Effector CD8-positive, alpha-beta T cell (primary cell): ENCODE data around the gene DTX3.
"Not testable (repeated sequence)": the region's sequence is repeated elsewhere in the genome, so short reads cannot be mapped to it uniquely, and the experiment has no call there.

Source experiments
- DNase-seq: peaks from one replicate; lab custom pipeline; 2025; lab: John Stamatoyannopoulos, UW
- total RNA-seq, 4 experiments: gene quantifications; one replicate each; lab custom pipeline; 2026; lab: John Stamatoyannopoulos, UW

DTX3 gene, protein sequence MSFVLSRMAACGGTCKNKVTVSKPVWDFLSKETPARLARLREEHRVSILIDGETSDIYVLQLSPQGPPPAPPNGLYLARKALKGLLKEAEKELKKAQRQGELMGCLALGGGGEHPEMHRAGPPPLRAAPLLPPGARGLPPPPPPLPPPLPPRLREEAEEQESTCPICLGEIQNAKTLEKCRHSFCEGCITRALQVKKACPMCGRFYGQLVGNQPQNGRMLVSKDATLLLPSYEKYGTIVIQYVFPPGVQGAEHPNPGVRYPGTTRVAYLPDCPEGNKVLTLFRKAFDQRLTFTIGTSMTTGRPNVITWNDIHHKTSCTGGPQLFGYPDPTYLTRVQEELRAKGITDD
- total RNA-seq: 34.5 to 46.6 (median 35.5) reads per million in 4 experiments

DNA sequence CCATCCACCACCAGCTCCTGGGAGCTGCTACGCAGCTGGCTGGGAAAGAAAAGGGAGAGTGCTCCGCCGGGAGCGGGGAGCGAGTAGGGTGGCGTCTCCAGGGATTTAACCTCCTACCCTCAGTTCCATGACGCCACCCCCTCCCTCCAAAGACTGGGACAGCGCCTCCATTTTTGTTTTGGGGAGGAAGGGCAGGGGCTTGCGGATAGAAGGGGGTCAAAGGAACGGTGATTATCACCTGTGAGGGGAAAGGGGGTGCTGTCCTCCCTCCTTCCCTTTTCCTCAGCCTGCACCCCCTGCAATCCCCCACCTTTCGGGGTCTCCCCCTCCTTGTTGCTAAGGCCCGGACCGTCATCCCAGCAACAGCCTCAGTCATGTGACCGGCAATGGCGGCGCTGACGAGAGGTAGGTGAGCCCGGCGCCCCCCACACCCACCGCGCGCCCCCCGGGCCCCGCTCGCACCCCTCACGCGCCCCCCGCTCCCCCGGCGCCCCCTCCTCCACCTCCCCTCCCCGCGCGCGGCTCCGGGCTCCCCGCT lies at the start of gene DTX3:
Gene DTX3, plus strand, starts transcription at position 371 of the 538 bp plus-strand sequence. CDS start 1,694 bp downstream, outside the sequence.
- DNase-seq: peak; percentile 21

DNA sequence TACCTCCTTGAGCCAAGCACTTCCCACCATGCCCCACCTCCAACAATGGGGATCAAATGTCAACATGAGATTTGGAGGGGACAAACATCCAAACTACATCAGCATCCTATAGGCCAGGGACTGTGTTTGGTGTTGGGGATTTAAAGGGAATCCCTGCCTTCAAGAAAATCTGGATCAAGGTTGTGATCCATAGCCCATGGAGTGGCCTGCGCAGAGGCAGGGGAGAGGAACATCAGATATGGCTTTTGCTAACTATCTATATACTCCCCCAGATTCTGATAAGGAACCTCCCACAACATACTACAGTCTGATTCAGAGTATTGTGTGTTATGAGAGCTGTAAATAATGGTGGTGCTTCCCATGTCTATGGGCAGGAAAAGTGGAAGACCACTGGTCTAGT lies 49.7 kb upstream of the DTX3 start:
- no peak for DNase-seq

DNA sequence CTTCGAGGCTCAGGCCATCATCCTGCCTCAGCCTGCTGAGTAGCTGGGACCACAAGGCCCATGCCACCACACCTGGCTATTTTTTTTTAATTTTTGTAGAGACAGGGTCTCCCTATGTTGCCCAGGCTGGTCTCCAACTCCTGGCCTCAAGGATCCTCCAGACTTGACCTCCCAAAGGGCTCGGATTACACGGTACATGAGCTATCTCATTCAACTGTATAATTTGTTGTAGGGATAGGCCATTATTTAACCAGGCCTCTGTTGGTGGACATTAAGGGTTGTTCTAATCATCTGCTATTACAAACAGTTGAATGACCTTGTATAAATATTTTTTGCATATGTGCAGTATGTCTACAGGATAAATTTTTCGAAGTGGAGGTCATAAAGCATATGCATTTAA lies 45.8 kb upstream of the DTX3 start:
- no peak for DNase-seq

DNA sequence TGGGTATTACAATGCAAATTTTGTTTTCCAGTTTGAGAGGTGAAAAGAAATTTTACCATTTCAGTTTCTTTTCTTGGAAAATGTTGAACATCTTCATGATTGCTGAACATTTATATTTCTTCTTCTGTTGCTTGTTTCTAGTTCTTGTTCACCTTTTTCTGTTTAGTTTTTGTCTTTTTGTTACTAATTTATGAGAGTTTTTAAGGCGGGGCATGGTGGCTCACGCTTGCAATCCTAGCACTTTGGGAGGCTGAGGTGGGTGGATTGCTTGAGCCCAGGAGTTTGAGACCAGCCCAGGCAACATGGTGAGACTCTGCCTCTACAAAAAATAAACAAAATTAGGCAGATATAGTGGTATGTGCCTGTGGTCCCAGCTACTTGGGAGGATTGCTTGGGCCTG lies 44.1 kb upstream of the DTX3 start:
- no peak for DNase-seq

DNA sequence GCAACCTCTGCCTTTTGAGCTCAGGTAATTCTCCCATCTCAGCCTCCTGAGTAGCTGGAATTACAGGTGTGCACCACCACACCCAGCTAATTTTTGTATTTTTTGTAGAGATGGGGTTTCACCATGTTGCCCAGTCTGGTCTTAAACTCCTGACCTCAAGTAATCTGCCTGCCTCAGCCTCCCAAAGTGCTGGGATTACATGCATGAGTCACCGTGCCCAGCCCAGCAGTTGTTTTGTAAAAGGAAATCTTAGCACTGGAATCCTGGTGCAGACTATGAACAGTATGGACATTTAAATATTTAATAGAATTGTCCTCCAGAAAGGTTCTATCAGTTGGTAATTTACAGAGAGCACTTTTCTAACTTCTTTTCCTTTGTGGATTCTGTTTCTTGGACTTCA lies 43.5 kb upstream of the DTX3 start:
- DNase-seq: not testable (repeated sequence)

DNA sequence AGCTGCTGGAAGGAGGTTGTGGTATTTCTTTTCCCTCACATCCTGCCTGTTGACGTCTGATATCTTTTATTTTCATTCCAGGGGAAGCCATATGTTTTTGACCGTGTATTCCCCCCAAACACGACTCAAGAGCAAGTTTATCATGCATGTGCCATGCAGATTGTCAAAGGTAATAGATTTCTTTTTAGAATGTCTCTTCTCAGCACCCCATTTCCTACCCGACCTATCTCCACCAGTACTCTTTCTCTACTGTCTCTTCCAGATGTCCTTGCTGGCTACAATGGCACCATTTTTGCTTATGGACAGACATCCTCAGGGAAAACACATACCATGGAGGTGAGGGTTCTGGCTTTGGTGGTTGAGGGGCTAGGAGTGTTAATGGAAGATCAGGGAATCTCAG lies 41.3 kb upstream of the DTX3 start:
- DNase-seq: no peak

DNA sequence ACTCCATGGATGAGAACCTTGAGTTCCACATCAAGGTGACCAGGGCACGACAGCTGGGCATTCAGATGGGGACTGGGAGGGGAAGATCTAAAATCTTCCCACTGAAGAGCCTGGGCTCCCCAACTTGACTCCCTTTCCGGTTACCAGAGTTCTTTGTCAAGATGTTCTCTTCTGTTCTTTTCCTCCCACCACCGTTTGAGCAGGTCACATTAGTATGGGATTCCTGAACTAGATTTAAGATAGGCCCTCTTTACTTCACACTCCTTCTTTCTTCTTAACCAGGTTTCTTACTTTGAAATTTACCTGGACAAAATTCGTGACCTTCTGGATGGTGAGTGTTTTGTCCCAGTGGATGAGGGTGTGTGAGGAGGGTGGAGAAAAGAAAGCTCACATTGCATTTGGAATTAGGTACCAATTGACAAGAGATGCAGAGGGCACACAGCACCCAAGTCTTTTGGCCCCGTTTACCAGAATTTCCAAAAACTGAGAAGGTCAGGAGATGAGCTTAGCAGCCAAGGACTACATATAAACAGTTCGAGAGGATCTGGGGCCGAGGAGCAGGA lies 40.4 kb upstream of the DTX3 start:
- DNase-seq: no peak

DNA sequence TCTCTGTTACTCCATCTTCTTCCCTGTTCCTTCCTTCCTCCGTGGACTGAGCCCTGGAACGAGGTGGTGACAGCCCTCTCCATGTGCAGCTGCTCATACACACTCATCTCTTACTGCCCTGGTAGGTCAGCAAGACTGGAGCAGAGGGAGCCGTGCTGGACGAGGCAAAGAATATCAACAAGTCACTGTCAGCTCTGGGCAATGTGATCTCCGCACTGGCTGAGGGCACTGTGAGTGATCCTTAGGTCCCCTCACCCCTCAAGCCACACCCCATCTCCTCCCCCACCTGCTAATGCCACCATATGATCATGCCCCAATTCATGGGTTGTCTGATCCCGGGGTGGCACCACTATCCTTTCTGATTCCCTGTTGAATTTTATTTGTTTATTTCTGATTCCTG lies 35.8 kb upstream of the DTX3 start:
- no peak for DNase-seq

DNA sequence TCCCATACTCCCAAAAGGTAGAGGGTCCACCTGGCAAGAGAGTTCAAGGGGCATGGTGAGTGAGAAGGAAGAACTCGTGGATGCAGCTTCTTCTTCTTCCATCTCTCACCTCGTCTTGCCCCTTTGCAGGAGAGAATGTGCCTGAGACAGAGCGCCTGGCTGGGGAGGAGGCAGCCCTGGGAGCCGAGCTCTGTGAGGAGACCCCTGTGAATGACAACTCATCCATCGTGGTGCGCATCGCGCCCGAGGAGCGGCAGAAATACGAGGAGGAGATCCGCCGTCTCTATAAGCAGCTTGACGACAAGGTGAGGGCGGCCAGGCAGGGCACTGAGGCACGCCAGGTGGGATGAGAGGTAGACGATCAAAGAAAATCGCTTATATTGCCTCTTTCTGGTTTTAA lies 34.8 kb upstream of the DTX3 start:
- no peak for DNase-seq

DNA sequence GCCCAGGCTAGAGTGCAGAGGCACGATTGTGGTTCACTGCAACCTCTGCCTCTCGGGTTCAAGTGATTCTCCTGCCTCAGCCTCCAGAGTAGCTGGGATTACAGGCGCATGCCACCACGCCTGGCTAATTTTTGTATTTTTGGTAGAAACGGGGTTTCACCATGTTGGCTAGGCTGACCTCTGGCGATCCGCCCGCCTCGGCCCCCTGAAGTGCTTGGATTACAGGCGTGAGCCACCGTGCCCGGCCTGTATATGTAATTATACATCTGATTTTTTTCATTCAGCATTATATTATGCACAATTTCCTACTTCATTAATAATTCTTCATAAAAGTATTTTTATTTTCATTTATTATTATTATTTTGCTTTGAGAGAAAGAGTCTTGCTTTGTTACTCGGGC lies 34.2 kb upstream of the DTX3 start:
- not testable (repeated sequence) for DNase-seq

DNA sequence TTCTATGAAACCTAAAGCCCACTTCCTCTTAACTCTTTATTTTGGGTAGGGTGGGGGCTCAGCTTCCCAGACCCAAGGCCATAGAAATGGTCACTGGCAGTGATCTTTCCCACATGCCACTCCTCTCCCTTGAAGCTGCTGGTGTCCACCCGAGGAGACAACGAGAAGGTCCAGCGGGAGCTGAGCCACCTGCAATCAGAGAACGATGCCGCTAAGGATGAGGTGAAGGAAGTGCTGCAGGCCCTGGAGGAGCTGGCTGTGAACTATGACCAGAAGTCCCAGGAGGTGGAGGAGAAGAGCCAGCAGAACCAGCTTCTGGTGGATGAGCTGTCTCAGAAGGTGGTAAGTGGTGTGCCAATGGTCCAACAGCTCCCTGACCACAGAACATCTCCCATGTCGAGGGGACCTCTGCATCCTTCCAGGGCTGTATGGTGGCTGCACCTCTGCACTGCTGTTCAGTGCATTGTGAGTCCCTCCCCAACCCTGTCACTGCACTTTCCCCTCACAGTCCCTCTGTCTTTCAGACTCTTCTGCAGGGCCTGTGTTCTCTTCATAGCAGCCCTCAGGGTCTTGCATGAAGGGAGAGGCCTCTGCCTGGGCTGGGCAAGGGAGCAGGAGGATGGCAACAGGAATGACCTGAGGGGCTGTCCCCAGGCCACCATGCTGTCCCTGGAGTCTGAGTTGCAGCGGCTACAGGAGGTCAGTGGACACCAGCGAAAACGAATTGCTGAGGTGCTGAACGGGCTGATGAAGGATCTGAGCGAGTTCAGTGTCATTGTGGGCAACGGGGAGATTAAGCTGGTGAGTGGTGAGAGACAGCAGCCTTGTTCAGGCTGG lies 32.5 kb upstream of the DTX3 start:
- DNase-seq: no peak

DNA sequence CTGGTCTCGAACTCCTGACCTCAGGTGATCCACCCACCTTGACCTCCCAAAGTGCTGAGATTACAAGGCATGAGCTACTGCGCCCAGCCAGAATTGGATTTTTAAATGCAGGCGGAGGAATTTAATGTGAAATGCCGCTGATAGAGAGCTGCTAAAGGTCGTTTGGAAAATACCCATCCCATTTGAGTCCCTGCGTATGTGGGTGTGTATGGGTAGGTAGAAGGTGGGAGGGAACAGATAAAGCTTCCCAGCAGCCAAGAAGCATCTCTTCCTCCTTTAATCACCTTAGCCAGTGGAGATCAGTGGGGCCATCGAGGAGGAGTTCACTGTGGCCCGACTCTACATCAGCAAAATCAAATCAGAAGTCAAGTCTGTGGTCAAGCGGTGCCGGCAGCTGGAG lies 29.8 kb upstream of the DTX3 start:
- no peak for DNase-seq

DNA sequence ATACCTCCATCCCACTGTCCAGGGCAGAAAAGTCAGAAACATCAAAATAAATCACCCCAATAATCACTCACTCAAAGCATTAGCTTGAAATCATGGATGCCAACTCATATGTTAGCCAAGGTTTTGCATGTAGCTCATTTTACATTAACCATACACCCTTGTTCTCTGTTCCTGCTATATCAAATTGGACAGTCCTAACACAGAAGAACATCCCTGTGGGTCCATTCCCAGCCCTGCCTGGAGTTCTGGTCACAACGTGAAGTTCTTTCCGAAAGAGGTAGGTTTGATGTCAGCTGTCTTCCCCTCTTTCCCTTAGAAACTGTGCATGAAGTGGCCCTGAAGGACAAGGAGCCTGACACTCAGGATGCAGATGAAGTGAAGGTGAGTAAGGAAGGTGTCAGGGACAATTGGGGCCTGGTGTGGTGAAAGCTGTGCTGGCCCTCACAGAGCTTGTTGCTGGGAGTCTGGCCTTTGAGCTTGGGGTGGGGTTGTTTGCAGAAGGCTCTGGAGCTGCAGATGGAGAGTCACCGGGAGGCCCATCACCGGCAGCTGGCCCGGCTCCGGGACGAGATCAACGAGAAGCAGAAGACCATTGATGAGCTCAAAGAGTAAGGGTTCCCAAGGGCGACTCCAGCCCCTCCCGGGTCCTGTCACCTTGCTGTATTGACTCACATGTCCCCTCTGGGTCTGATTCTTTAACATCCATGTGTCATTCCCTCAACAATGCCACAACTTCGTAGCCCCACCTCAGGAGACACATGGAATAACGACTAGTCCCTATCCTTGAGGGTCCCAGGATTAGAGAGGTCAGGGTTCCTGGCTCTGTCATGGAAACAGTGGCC lies 28.6 kb upstream of the DTX3 start:
- DNase-seq: no peak

DNA sequence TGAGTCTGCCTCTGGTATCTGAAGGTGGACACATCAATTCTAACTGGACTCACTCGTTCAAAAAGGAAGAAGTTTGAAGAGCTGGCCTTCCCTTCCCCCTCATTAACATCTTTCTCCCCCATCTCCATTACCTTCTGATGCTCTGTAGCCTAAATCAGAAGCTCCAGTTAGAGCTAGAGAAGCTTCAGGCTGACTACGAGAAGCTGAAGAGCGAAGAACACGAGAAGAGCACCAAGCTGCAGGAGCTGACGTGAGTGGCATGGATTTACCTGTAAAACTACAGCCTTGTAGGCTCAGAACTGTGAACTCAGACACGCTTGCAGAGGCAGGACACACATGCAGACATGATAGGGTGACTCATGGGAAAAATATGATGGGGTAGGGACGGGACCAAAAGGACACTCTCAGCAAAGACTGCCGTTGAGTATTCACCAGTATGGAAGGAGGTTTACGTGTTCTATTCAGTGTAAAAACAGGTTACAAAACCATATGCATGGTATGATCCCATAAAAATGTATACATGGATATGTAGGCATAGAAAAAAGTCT lies 27.9 kb upstream of the DTX3 start:
- no peak for DNase-seq

DNA sequence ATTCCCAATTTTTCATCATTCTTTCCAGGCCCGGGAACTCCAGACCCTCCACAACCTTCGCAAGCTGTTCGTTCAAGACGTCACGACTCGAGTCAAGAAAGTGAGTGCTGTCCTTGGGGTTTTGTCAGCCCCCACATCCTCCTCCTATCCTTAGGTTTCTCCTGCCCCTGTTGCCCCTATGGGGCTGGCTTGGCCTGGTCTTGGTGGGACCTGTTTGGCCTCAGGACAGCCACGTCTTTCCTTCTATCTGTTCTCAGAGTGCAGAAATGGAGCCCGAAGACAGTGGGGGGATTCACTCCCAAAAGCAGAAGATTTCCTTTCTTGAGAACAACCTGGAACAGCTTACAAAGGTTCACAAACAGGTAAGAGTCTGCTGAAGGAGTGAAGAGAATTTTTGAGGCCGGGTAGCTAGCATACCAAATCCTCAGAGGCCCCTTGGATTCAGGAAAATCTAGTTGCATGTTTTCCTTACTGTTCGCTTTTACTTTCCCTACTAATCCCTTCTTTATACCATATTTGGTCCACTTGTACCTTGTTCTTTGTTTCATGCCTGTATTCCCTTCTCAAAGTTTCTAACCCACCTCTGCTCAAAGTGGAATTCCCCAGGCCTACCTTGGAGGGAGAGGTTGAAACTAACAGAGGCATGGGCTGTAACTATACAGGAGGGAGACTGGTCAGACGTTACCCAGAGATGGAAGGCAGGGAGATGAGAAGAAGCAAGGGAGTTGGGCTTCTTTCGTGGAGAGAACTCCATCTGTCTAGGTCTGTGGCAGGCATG lies 26.5 kb upstream of the DTX3 start:
- no peak for DNase-seq

DNA sequence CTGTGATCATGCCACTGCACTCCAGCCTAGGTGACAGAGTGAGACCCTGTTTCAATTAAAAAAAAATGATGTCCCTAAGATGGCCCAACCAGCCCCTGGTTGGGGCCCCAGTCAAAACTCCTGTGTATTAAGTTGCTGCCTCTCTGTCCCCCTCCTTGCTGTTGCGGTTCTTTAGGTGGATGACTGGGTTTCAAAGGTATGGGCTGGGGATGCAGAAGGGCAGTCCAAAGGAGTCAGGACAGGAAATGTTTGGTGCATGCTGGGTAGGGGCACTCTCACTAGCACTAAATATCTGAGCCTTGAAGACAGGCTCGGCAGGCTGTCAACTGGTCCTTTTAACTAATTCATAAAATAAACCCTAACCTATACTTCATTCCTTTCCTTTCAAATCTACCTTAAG lies 25.6 kb upstream of the DTX3 start:
- DNase-seq: no peak

DNA sequence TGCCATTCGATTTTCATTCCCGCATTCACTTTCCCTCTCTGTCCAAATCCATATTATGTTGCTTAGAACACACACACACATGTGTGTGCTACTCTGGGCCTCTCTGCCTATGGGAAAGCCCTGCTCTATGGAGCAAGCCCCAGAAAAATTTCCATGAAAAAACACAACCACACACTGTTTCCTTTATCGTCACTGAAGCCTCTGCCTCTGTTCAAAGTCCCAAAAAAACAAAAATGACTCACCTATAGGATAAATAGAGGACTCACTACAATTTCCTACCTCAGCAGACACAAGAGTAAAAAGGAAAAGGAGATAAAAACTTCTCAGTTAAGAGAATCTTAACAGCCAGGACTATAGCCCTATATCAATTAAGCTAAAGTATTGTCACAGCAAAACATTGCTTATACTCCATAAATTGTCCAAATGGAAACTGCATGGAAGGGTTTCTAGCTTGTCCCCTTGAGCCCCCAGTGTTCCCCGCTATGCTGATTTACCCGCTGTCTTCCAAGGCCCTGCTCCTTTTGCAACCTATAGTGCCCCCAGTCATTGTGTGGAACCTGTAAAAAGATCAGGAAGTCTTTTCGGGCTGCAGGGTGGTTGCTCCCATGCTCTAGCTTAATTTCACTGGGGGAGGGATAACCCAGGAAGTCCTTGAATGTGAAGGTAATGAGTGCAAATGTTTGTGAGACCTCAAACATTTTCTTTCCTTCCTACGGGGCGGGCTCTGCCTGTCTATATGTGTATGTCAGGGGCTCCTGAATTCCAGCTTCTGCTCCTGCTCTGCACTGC lies 24.8 kb upstream of the DTX3 start:
- DNase-seq: no peak

DNA sequence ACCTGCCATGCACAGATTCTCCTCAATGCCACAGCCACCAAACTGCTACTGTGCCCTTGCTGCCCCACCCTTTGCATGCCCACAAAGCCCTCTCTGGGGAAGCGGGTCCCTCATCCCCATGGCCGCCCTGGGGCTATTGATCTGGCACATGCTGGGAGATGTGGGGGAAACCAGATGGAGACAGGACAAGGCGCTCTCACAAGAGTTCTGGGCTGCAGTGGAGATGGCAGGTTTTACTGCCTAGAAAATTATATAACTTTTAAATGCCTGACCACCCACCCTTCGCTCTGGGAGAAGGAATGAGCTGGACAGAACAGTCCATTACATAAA lies 24.2 kb upstream of the DTX3 start:
- DNase-seq: no peak

DNA sequence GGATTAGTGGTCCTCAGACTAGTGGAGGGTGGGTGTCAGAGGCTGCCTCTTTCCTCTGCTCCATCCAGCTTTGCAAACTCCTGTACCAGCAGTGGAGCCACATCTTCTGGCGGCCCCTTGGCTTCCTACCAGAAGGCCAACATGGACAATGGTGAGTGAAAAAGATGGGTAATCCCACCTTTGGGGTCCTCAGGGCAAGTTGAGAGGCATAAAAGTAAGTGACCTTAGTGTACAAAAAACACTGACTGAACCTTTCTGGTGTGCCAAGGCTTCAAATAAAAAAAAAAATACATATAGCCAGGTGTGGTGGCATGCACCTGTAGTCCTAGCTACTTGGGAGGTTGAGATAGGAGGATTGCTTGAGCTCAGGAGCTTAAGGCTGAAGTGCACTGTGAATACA lies 22.8 kb upstream of the DTX3 start:
- DNase-seq: no peak

DNA sequence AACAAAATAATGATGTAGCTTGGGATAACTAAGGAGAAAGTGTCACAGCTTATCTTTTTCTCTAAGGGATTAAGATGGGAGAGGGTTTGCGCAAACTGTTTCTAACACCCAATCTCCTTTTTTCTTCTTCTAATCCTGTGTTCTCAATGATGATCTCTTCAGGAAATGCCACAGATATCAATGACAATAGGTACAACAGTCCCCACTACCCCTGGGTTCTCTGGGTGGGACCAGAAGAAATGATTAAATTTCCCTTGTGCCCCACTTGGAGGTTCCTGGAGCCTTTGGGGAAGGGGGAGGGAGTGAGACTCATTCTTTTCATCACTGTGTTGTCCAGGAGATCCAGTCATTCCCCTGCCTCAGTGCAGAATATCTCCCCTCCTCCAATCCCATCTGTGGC lies 22.2 kb upstream of the DTX3 start:
- DNase-seq: no peak
